AG09319 (cell line): ENCODE data around the gene SMARCAD1.

Experiments
- DNase-seq: peaks from one replicate; pipeline ENCODE4 v3.0.0-alpha.2; 2010; ENCODE audit warnings: low read depth; ENCODE audit errors: extremely low read depth
- TF ChIP-seq, protein P1 (sequence below): IDR thresholded peaks from 2 replicates; pipeline ENCODE4 v1.5.1; 2011; ENCODE audit warnings: low read depth, mild to moderate bottlenecking, inconsistent platforms, low read length, moderate library complexity

The SMARCAD1 gene

DNA sequence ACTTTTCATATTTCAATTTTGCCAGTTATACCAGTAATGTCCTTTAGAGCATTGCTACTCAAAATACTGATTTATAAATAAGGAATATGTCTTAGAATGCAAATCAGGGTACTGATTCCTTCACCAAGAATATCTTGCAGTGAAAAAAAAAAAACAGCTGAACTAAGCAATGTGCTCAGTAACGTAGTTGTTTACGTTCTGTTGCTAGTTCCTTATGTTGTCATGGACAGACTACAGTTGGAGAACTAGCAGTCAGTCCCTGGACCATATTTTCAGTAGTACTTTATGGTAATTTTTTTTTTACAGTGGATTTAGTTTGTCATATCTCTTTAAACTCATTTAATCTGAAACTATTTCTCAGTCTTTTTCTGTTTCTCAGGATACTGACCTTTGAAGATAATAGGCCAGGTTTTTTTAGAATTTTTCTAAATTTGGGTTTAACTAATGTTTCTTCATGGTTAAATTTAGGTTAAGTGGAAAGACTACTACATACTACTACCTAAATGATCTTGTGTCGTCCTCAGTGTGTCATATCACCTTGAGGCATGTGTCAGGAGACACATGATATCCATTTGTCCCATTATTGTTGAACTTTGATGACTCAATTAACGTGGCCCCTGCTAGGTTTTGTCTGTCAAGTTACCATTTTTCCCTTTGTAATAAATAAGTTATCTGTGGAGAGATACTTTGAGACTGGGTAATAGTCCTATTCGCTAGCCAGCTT lies 21.0 kb downstream of the SMARCAD1 start:
- no peak for DNase-seq
- TF ChIP-seq, protein P1, sequence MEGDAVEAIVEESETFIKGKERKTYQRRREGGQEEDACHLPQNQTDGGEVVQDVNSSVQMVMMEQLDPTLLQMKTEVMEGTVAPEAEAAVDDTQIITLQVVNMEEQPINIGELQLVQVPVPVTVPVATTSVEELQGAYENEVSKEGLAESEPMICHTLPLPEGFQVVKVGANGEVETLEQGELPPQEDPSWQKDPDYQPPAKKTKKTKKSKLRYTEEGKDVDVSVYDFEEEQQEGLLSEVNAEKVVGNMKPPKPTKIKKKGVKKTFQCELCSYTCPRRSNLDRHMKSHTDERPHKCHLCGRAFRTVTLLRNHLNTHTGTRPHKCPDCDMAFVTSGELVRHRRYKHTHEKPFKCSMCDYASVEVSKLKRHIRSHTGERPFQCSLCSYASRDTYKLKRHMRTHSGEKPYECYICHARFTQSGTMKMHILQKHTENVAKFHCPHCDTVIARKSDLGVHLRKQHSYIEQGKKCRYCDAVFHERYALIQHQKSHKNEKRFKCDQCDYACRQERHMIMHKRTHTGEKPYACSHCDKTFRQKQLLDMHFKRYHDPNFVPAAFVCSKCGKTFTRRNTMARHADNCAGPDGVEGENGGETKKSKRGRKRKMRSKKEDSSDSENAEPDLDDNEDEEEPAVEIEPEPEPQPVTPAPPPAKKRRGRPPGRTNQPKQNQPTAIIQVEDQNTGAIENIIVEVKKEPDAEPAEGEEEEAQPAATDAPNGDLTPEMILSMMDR = no peak

DNA sequence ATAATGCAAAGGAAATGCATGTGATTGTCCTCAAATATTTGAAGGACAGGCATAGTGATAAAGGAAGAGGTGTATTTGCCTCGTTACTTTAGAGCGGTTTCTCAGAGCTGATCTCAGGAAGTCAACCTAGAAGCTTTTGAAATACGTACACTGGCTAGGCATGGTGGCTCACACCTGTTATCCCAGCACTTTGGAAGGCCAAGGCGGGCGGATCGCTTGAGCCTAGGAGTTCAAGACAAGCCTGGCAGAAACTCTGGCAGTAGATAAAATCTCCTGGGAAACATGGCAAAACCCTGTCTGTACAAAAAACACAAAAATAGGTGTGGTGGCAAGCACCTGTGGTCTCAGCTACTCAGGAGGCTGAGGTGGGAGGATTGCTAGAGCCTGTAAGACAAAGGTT lies 24.9 kb downstream of the SMARCAD1 start:
- DNase-seq = no peak
- TF ChIP-seq, protein P1 = no peak

DNA sequence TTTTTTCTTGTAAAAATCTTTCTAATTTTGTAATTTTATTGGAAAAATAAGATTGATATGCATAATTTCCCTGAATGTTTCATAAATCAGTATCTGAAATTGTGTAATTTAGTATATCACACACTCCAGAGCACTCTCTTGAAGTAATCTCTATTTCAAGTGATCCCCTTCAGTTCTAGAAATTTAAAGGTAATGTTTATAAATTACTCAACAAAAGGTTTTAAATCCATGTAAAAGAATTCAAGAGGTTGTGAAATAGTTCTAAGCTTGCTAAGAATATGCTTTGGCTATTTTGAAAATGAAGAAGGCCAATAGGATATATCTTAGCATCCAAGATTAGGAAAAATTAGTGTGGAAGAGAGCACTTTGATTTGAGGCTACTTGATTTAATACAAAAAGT lies 28.2 kb downstream of the SMARCAD1 start:
- no peak for DNase-seq
- TF ChIP-seq, protein P1 = no peak

DNA sequence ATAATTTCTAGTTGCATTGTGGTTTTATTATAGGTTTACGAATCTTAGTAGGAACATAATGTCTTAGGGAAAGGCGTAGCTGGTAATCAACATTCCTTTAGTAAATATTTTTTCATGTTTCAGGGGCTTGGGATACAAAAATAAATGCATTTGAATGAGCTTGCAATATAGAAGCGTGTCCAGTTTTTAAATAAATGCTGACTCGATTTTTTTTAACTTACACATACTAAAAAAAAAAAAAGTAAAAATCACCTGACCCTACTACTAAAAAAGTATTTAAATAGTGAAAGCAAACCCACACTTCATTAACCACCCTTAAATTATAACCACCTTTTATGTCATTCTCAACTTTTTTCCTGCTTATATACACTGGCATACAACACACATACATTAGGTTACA lies 29.6 kb downstream of the SMARCAD1 start:
- no peak for DNase-seq
- TF ChIP-seq, protein P1 = no peak

DNA sequence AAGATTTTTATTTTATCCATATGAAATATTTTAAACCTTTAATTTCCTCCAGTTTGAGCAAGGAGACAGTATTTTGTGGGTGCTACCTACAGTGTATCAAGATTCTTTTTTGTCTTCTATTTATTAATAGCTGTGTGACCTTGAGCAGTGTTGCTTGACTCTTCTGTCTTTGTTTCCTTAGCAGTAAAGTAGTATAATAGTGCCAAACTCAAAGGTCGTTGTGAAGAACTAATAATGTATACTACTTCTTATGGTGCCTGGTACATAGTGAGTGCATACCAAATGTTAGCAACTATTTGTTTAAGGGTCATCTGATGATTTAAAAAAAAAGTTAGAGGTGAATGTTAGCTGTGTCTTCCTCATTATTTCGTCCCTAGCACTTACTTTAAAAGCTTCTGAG lies 30.5 kb downstream of the SMARCAD1 start:
- TF ChIP-seq, protein P1 = no peak
- DNase-seq = no peak

DNA sequence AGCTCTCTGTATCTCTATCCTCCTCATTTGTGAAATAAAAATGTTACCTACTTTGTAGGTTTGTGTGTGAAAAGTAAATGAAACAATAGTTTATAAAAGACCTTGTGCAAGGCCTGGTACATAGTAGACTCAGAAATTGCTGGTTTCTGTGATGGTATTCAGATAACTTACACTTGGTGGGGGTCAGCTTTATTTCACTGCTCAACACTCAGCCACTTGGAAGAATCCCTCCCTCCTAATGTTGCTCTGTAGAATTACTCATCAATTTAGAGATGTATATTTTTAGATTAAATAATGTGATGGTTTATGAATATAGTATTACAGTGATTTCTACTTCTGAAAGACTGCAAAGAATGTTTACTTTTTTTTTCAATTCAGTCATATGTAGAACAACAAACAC lies 32.7 kb downstream of the SMARCAD1 start:
- TF ChIP-seq, protein P1 = no peak

DNA sequence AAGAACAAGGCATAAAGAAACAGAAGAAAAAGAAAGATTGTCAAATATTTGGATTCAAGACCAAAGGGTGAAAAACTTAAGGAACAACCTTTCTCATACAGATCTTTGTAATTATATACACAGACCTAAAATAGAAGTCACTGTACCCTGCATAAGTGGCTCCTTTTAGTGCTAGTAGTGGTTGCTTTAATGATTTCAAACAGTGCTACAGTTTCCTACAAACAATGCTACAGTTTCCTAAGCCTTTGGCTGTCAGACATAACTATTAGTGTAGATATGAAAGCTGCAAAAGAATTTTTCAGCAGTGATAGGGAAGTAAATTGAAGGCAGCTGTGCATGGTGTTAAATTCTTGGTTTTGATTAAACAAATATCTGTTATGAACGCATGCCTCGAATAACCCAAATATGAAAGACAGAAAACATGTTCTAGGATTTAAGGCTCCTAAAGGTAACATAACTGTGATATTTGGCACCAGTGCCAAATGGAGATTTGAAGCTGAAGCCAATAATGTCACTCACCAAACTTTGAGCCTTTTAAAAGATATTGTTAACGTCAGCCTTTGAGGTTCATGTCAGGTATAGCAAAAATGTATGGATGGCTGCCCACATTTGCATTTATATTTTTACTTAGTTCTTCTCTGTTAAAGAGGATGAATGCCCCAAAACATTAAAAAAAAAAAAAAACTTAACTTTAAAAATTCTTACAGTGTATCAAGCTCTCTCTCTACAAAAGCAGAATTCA lies 36.6 kb downstream of the SMARCAD1 start:
- DNase-seq = no peak
- TF ChIP-seq, protein P1 = no peak

More for the DNA sequence above, 32.7 kb downstream of the SMARCAD1 start:
- no peak for DNase-seq
